HG02623 (cell line): ENCODE results near the gene TNIP1.

Experiments used
- ATAC-seq: cut with Tn5 transposase; IDR thresholded peaks from one replicate; pipeline ENCODE4 v1.9.1; 2021; ENCODE audit warnings: moderate library complexity; ENCODE audit not compliant: unreplicated experiment

The TNIP1 gene, protein sequence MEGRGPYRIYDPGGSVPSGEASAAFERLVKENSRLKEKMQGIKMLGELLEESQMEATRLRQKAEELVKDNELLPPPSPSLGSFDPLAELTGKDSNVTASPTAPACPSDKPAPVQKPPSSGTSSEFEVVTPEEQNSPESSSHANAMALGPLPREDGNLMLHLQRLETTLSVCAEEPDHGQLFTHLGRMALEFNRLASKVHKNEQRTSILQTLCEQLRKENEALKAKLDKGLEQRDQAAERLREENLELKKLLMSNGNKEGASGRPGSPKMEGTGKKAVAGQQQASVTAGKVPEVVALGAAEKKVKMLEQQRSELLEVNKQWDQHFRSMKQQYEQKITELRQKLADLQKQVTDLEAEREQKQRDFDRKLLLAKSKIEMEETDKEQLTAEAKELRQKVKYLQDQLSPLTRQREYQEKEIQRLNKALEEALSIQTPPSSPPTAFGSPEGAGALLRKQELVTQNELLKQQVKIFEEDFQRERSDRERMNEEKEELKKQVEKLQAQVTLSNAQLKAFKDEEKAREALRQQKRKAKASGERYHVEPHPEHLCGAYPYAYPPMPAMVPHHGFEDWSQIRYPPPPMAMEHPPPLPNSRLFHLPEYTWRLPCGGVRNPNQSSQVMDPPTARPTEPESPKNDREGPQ

DNA sequence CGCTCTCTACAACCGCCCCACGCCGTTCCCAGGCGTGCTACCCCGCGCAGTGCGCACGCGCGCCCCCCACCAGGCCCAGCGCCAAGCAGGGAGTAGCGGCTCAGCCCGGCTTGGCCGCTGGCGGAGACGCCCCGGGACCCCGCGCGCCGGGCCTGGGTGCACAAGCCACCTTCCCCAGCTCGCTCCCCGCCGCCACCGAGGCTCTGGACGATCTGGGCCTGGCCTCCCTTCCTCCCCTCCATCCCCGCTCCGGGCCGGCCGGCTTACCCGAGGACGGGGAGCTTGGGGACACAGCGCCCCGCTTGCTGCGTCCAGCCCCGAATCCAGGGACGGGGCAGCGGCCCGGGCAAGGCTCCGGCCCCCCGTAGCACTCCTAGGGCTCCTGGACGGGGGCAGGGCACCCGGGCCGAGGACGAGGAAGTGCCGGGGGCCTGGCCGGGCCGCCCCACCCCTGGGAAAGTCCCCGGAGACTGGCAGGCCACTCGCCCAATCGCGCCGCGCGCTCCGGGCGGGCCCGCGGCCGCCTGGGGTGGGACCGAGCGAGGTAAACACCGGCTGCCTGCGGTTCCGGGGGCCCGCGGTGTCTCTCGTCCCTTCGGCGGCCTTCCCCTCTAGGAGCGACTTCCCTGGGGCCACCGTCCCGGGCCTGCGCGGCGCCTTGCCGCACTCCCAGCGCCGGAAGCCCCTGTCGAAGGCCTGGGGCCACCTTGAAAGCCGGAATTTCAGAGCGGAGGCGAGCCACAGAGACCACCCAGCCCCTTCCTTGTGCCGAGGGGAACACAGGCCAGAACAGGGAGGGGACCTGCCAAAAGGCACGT is at the start of gene TNIP1:
Gene TNIP1 (minus strand): TSS at position 422 of the 818 bp plus-strand sequence. CDS start 15,939 bp downstream, outside the sequence.
- peak; percentile 73 for ATAC-seq

GRCh38 chr5:151130235-151130921 is 49.5 kb upstream of the TNIP1 start:
- no peak for ATAC-seq

DNA sequence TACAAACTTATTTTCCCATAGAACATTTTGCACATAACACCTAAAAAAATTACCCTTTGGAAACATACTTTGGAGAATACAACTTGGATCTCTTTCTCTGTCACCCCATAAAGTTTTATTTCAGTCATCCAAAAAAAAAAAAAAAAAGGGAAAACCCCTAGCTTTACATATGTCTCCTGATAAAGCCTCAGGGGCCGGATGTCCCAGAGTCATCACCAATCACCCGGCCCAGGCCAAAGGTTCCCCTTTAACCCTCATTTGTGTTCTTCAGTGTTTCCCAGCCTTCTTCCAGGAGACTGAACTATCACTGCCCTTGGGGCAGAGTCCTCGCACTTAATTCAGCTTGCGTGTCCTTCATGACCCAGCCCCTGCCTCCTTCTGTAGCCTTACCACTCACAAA is 48.0 kb upstream of the TNIP1 start:
- no peak for ATAC-seq

GRCh38 chr5:151127926-151128325 is 47.1 kb upstream of the TNIP1 start:
- no peak for ATAC-seq

DNA sequence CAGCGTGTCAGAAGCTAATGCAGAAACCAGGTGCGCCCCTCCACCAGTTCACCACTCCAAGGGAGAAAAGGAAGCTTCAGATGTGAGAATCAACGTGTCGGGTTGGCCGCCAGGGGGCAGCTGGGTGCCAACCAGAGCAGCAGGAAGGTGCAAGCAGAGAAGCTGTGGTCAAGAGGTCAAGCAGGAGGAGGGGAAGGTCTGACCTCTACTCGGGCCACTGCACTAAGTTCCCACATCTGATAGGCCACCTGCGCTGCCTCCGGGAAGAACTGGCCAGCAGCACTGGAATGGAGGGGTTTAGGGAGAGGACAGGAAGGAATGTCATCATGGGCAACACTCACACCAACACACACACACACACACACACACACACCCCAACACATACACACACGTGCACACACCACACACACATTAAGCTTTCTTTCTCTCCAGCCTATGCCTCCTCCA is 45.4 kb upstream of the TNIP1 start:
- no peak for ATAC-seq

DNA sequence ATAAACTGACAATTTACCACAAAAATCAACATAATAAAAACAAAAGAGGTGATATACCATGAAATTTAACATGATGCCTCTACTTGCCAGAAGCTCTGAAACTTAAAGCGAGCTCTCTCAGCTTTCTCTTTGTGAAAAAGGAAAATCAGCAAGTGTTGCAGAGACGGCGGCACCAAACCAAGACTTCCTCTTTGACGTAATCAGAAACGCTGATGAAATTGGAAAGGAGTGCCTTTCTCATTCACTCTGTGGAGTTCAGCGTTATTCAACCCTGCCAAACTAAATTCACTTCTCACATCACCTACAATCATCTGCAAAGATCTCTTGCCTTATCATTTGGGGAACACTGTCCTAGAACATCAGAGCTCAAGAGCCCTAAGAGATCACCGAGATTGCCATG is 44.6 kb upstream of the TNIP1 start:
- no peak for ATAC-seq

- ATAC-seq = peak; percentile 79
Observed at GRCh38 chr5:151123897-151124751, 43.3 kb upstream of the TNIP1 start.

GRCh38 chr5:151122828-151123227 is 42.0 kb upstream of the TNIP1 start:
- ATAC-seq = no peak

- ATAC-seq = no peak
Observed at GRCh38 chr5:151121665-151122064, 40.8 kb upstream of the TNIP1 start.

DNA sequence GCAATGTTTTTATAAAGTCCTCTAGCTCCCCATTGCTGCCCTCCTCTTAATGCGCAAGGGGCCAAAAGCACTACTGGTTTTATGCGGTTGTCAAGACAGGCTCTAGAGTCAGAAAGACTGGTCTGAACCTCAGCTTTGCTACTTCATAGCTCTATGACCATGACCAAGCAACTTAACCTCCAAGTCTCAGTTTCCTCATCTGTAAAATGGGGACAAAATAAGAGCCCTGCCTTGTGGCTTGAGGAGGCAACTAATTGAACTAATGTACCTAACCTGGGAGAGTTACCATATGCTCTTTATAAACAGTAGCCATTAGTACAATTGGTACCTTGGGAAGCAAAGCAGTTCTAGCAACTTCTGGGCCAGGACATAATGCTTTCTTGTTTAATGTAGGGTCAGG is 40.3 kb upstream of the TNIP1 start:
- no peak for ATAC-seq

DNA sequence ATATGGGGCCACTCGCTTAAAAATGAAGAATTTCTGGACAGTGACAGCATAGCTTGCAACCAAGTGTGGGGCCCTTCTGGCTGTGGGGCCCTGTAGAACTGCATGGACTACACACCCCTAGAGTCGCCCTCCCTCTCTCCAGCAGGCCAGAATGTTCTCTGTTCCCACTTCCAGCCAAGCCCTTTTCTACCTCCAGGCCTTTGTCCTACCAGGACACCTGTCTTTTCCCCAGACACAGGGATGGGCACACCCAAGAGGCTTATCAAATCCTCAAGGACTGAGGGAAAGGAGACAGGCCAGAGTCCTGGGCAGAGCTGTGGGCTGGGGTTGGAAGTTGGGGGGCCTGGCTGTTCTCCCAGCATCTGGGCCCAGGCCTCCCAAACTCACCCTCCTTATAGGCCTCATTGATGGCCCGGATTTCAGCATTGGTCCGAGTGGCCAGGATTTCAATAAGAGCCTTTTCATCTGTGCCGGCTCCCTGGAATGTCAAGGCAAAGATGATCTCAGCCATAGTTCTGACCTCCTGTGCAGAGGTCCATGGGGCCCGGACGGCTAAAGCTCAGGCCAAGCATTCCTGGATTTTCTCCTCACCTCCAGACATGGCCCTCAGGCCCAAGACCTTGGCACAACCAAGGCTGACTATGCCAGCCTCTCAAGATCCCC is 38.2 kb upstream of the TNIP1 start:
- ATAC-seq = no peak

DNA sequence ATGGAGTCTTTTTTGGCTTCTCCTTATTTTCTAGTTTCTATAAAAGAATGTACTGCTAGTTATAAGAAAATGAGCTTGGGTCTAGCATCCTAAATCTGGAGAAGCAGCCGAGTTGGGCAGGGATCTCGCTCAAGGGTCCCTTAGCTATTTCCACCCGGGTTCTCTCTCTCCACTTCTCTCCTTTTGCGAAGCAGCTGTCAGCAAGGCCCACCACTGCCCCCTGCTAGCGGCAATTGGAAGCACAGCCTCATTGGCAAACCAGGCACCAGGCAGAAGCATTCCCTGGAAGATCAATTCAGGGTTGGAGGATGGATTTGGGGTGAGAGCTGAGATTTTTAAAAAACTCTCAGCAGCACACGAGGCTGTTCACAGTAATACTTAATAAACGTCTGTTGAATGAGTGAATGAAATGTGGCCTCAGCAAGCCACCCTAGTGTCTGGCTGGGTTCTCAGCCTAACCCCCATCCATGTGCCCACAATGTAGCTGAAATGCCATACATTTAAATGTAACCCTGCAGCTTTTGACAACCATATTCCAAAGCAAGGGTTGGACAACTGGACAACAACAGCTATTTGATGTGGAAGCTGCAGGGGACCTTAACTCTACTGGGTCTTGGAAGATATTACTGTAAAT is 34.6 kb upstream of the TNIP1 start:
- peak; percentile 38 for ATAC-seq

GRCh38 chr5:151113651-151114050 is 32.8 kb upstream of the TNIP1 start:
- ATAC-seq = no peak

DNA sequence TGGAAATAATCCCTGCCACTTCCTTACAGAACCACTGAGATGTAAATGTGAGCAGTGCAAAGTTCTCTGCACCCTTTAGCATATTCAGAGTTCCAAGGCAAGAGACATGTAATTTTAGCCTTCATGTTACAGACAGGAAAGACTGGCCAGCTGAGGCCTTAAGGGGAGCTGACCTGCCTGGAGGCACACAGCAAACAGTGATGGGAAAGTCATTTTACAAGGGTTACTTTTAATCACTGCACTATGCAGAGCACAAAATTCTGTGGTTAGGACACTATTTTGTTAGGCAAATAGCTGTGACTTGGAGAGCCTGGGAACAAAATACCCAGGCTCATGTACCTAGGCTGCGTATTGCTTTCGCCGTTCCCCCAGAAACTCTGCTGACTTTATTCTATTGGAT is 30.2 kb upstream of the TNIP1 start:
- no peak for ATAC-seq

- peak; percentile 35 for ATAC-seq
Observed at GRCh38 chr5:151110122-151110681, 29.4 kb upstream of the TNIP1 start.

DNA sequence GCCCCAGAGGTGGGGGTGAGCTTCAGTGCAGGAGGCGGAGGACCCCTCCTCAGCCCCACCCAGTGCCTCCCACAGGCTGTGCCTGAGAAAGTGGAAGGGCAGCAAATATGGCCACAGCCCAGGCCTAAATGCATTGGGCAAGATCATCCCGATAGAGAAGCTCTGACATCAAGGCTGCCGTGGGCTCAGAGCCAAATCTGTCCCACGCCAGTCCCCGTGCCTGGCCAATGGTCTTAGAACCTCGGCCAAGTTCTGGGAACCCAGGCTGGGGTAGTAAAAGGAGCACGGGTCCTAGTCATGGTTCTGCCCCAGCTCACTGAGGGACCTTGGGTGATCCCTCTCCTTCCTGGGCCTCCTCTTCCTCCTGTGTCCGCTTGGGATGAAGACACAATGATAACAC is 27.7 kb upstream of the TNIP1 start:
- ATAC-seq = no peak

- no peak for ATAC-seq
Observed at GRCh38 chr5:151107738-151108520, 27.1 kb upstream of the TNIP1 start.

DNA sequence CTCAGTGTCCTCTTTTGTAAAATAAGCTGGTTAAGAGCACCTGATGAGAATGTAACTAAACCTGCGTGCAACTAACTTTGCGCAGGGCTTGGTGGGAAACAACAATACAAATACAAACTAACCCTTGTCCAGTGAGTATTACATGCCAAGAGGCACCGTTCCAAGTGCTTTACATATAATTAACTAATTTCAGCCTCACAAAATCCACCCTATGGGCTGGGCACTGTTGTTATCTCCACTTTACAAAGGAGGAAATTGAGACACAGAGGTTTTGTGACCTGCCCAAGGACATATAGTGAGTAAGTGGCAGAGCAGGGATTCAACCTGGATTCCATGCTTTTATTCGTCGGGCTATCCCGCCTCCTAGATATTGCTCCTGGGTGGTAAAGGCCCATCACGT is 26.2 kb upstream of the TNIP1 start:
- ATAC-seq = no peak
